C4-2B (cell line): Measurements from ENCODE around the gene CIB2.

ENCODE experiments used
- H3K27ac ChIP-seq: fragments of 450-650 bp; 2 replicates; pipeline ENCODE4 v1.5.1; 2017
- ZFX ChIP-seq: fragments of 450-650 bp; IDR thresholded peaks from 2 replicates; pipeline ENCODE4 v1.6.1; 2017
- TF ChIP-seq, protein P1 (sequence below): fragments of 450-650 bp; conservative IDR thresholded peaks from 2 replicates; pipeline ENCODE4 v1.5.1; 2017; ENCODE audit warnings: mild to moderate bottlenecking

Gene CIB2

DNA sequence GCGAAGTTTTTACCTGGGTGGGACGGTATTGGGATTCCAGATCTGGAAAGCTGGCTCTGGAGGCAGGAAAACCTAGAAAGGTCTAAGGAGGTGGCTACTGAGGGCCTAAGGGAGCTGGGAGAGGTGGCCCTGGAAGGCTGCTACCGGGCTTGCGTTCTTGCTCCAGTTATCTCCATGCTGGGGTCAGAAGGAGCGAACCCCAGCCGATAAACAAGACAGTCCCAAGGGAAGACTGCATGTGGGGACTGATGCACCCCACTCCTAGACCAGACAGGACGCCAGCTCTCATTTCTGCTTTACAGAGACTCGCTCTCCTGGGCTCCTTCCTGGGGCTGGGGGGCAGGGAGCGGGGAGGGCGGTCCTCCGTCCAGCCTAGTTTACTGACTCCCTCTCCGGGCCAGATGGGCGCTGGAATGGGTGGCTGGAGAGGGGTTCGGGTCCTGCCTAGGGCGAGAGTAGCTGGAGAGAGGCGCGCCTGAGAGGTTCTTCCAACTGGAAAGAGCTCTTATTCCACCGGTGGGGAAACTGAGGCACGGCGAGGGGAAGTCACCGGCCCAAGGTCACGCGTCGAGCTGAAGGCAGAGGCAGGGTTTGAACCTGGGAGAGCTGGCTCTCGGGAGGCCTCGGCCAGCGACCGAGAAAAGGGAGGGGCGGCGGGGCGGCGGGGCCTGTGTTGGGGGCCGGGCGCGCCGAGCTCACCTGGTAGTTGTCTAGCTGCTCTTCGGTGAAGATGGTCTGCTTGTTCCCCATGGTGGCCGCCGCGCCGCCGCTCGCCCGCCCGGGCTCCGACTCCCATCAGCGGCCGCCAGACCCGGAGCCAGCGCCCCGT, 565 bp downstream of the CIB2 start:
- TF ChIP-seq, protein P1, sequence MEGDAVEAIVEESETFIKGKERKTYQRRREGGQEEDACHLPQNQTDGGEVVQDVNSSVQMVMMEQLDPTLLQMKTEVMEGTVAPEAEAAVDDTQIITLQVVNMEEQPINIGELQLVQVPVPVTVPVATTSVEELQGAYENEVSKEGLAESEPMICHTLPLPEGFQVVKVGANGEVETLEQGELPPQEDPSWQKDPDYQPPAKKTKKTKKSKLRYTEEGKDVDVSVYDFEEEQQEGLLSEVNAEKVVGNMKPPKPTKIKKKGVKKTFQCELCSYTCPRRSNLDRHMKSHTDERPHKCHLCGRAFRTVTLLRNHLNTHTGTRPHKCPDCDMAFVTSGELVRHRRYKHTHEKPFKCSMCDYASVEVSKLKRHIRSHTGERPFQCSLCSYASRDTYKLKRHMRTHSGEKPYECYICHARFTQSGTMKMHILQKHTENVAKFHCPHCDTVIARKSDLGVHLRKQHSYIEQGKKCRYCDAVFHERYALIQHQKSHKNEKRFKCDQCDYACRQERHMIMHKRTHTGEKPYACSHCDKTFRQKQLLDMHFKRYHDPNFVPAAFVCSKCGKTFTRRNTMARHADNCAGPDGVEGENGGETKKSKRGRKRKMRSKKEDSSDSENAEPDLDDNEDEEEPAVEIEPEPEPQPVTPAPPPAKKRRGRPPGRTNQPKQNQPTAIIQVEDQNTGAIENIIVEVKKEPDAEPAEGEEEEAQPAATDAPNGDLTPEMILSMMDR: no peak
- no peak for TF ChIP-seq ZFX
- H3K27ac ChIP-seq: no peak overlapping the region; the same call in 1 of the 2 replicates

DNA sequence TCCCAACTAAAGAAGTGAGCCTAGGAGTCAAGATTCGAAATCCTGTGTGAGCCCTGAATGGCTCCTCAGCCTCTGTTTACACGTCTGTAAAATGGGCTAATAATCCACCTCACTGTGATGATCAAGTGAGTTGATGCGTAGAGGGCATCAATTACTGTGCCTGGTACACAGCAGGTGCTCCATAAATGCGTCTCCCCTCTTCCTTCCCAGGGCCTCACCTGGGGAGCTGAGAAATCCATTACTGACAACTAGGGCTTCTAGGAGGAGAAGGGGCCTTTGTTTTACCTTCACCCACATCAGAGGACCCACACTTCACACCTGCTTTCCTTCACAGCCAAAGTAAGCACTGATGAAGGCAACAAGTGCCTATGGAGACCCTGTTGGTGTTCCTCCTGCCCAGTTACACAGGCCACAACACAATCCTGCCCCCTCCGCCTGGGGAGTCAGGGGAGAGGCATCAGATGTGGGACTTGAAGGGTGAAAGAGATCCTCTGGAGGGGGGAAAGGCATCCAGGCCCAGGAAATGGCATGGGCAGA, 1.4 kb downstream of the CIB2 start:
- H3K27ac ChIP-seq: peak overlapping the region; percentile 71; the same call in 1 of the 2 replicates
- TF ChIP-seq, protein P1: no peak
- TF ChIP-seq ZFX: no peak

DNA sequence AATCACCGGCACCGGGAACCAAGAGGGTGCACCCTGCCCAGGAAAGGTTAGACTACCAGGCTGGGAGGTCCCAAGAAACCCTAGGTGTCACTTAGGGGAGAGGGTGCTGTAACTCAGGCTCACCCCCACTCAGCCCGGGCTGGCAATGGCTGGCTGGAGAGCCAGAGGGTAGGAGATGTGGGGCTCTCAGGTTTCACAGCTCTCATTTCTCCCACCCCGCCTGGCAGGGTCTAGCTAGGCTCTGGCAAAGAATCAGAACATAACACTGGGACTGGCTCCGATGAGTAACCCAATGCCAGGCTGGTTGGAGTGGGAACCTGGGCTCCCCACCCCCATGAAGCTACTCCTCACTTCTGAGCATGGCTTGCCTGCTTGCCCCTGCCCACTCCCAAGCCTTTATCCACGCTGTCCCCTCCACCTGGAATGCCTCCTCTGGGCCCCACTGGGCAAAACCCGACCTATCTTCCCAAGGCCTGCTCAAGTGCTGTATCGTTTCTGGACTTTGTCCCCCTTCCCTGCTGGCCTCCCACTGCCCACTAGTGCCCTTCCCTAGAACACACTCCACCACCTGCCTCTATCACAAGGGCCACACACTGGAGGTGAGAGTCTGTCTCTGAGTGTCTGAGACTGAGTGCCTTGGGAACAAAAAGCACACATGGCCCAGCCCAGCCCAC, 2.0 kb downstream of the CIB2 start:
- H3K27ac ChIP-seq: peak overlapping the region; percentile 71
- TF ChIP-seq ZFX: no peak
- TF ChIP-seq, protein P1: no peak

DNA sequence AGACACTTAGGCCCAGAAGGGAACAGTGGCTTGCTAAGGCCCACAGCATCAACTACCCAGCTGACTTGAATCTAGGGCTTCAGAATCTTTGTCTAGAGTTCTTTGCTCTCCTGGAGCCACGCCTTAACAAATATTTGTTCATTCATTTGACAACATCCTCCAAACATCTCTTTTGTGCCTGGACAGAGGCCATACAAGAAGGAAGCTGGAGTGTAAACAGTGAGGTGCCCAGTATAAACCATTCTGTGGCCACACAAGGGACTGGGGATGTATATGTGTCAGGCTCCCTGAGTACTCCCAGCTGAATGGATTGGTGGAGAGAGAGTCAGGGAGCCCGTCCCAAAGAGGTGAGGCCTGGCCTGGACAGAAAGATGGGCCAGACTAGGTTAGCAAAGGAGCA, 3.4 kb downstream of the CIB2 start:
- TF ChIP-seq, protein P1: no peak
- TF ChIP-seq ZFX: no peak
- H3K27ac ChIP-seq: peak overlapping the region; percentile 71

DNA sequence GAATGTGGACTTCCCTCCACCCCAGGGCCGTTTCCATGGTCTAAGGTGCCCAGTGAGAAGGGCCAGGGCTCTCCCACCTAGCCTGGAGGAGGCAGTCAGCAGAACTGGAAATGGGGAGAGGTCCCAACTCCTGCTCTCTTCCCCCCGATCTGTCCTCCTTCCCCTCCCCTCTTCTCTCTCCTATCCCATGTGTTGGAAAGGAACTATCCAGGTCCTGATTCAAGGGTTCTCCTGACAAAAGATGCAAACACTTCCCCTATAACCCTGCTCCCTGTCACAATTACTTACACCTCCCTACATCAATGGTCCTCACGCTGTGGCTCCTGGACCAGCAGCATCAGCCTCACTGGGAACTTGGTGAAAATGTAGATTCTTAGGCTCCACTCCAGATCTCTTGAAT, 6.0 kb downstream of the CIB2 start:
- TF ChIP-seq, protein P1: no peak
- TF ChIP-seq ZFX: no peak
- H3K27ac ChIP-seq: no peak overlapping the region

DNA sequence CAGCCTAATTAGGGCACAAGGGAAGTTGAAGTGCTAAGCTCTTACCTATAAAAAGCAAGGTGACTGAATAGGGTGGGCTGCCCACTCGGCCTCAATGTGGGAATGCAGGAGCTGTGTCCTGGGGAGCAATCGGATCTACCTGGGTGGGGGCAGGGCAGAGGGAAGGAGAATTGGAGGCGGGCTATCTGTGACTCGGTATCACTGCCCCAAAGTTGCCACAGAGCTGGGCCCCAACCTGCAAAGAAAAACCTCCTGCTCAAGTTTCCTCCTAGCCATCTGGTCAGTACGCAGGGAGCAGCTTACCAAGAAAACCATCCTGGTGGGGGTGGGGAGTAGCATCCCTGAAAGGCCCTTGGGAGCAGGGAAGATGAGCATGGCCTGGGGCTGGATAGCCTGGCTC, 10.7 kb downstream of the CIB2 start:
- TF ChIP-seq, protein P1: no peak
- TF ChIP-seq ZFX: no peak
- H3K27ac ChIP-seq: no peak overlapping the region

DNA sequence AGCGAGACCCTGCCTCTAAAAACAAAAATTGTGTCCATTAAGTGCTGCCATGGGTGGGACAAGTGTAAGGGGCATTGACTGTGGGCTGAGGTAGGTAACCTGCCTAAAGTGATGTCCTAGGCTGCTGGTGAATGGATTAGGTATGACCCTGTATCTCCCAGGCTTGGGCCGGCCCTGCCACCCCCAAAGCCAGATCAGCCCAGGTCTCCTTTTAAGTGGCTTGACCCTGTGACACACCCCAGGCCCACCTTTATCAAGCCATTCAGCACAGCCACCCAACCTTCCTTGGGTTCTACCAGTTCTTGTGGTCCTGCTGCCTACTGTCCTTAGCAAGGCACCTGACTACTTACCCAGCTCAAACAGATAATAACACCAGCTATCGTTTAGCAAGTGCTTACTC, 18.7 kb downstream of the CIB2 start:
- TF ChIP-seq ZFX: no peak
- TF ChIP-seq, protein P1: no peak
- H3K27ac ChIP-seq: no peak overlapping the region
